Right lobe of liver (tissue), 6 donors: ENCODE measurements around the gene HACD3. TPM values are rescaled to one million over a fixed set of nuclear protein-coding genes. Genes with fewer than 3 reads are reported as not detected.
A peak's percentile ranks its signal among the peaks of the same experiment; 100 is the strongest.

Experiments
- ATAC-seq, 4 donors: fragments of 200-7000 bp; cut with Tn5 transposase; one replicate each; pipeline ENCODE4 v1.9.1; 2020; ENCODE audit warnings: mild to moderate bottlenecking in 4 of 4, moderate library complexity in 4 of 4
- DNase-seq, 3 donors: peaks; one replicate each; pipeline ENCODE4 v3.0.0-alpha.2; 2020
- H3K27ac ChIP-seq, 3 donors: fragments of 200-600 bp; one replicate each; pipeline ENCODE4 v1.8.0; 2022
- H3K27me3 ChIP-seq, 2 donors: fragments of 200-600 bp; one replicate each; pipeline ENCODE4 v1.8.0; 2022
- H3K36me3 ChIP-seq, 4 donors: fragments of 200-600 bp; sonication (generic) in 1 of 4; one replicate each; pipeline versions ENCODE4 v1.5.1 to v1.8.0; 2017 to 2022; ENCODE audit warnings: control low read depth in 1 of 4
- H3K4me1 ChIP-seq, 4 donors: fragments of 200-600 bp; sonication (generic) in 1 of 4; one replicate each; pipeline versions ENCODE4 v1.5.1 to v1.8.0; 2017 to 2022; ENCODE audit warnings: control low read depth in 1 of 4
- H3K4me3 ChIP-seq, 3 donors: fragments of 200-600 bp; one replicate each; pipeline ENCODE4 v1.8.0; 2022
- H3K9me3 ChIP-seq, 4 donors: fragments of 200-600 bp; sonication (generic) in 1 of 4; one replicate each; pipeline versions ENCODE4 v1.5.1 to v1.8.0; 2017 to 2022; ENCODE audit warnings: control low read depth in 1 of 4
- CTCF ChIP-seq, 4 donors: fragments of 200-600 bp in 3 of 4; fragments of 450-650 bp in 1 of 4; IDR thresholded peaks; one replicate each; pipeline versions ENCODE4 v1.5.1 to v1.8.0; 2016 to 2022; ENCODE audit warnings: antibody characterized with exemption in 4 of 4, mild to moderate bottlenecking in 2 of 4
- POLR2A ChIP-seq: fragments of 450-650 bp; IDR thresholded peaks from one replicate; pipeline ENCODE4 v1.6.1; 2017; ENCODE audit warnings: antibody characterized with exemption, mild to moderate bottlenecking
- WGBS: methylation state at CpG from one replicate; pipeline ENCODE4 v1.1.6; 2018; ENCODE audit warnings: low coverage, low lambda C conversion rate; ENCODE audit not compliant: insufficient coverage; ENCODE audit errors: missing lambda C conversion rate; 5-methylcytosine and 5-hydroxymethylcytosine counted together
- intact Hi-C, 2 donors: fragments of 100-400 bp; cut with DNase I; formaldehyde crosslinking; loops; one replicate each; pipeline versions ENCODE4 v1.11.2 to v1.14.1; 2022
- total RNA-seq, 6 experiments: library from RNA; depleted of rRNA in 2 of 6; stranded (reverse); fragments of >200 nt in 2 of 6; fragmentation: NEBNext Ultra II Directional in 3 of 6; extraction: Animal tissue kit (Norgen Biotek cat#: 25700) in 3 of 6; gene quantifications; one replicate each; pipeline versions ENCODE4 v1.1.0 to v1.2.4, GENCODE V29; 2016 to 2023
- donor health status: DM: no; HTN: yes; CAD: no.
- donor health status: DM: no; HTN: no; CAD: no.
- donor health status: DM: no; HTN: no; CAD: no.
- donor health status: DM: no; HTN: yes; CAD: no.
- donor health status: DM: no; HTN: yes; CAD: no.

Gene HACD3
- total RNA-seq, 6 experiments from 2014 or later = 48.7 to 73.9 (median 61.7) TPM

- ATAC-seq (no peak), DNase-seq (no peak)
- Histone ChIP-seq H3K4me3 (no peak overlapping the region), H3K9me3 (no peaks in the 10 kb centered on the region), H3K27me3 (no peaks in the 10 kb centered on the region), H3K36me3 (peaks cover 0 to 33% (median 8%) of the 10 kb centered on the region in 4 donors), H3K4me1 (no peaks in the 10 kb centered on the region), H3K27ac (no peak overlapping the region)
- no peak for TF ChIP-seq POLR2A
- TF ChIP-seq CTCF (IDR thresholded peaks at IDR 0.05) = no peak
- WGBS = 89% methylated on average over 5 of the region's 5 CpGs
- intact Hi-C loops = no loop called here
Measured at GRCh38 chr15:65558336-65558735, 28.1 kb downstream of the HACD3 start.

- ATAC-seq = peak in 1 of 4 donors; percentile 39
- TF ChIP-seq CTCF (IDR thresholded peaks at IDR 0.05) (no peak), POLR2A (no peak)
- Histone ChIP-seq H3K9me3 (no peaks in the 10 kb centered on the region), H3K27me3 (no peaks in the 10 kb centered on the region), H3K27ac (no peak overlapping the region), H3K36me3 (peaks cover 0 to 39% (median 12%) of the 10 kb centered on the region in 4 donors), H3K4me1 (no peaks in the 10 kb centered on the region), H3K4me3 (no peak overlapping the region)
- no peak for DNase-seq
- WGBS = 75% methylated on average over 6 of the region's 6 CpGs
- intact Hi-C loops = no loop called here
Measured at GRCh38 chr15:65558997-65559760, 28.9 kb downstream of the HACD3 start.

GRCh38 chr15:65559941-65560340, 29.7 kb downstream of the HACD3 start:
- DNase-seq (no peak), ATAC-seq (no peak)
- no peaks in the 10 kb centered on the region for H3K4me1 ChIP-seq
- no peak for TF ChIP-seq POLR2A
- no peak for TF ChIP-seq CTCF (IDR thresholded peaks at IDR 0.05)
- intact Hi-C loops = no loop called here
- H3K9me3 ChIP-seq = no peaks in the 10 kb centered on the region
- peaks cover 0 to 43% (median 12%) of the 10 kb centered on the region in 4 donors for H3K36me3 ChIP-seq
- no peaks in the 10 kb centered on the region for H3K27me3 ChIP-seq
- no peak overlapping the region for H3K4me3 ChIP-seq
- H3K27ac ChIP-seq = no peak overlapping the region

- no peak for TF ChIP-seq POLR2A
- TF ChIP-seq CTCF (IDR thresholded peaks at IDR 0.05) = no peak
- DNase-seq = no peak
Measured at GRCh38 chr15:65561934-65562333, 31.7 kb downstream of the HACD3 start.

More at GRCh38 chr15:65561934-65562333, 31.7 kb downstream of the HACD3 start:
- no peak for ATAC-seq
- H3K36me3 ChIP-seq = peaks cover 0 to 37% (median 12%) of the 10 kb centered on the region in 4 donors
- WGBS = 95% methylated on average over 6 of the region's 6 CpGs
- H3K4me3 ChIP-seq = no peak overlapping the region
- intact Hi-C loops = no loop called here
- H3K27me3 ChIP-seq = no peaks in the 10 kb centered on the region
- no peak overlapping the region for H3K27ac ChIP-seq
- H3K9me3 ChIP-seq = no peaks in the 10 kb centered on the region
- H3K4me1 ChIP-seq = no peaks in the 10 kb centered on the region
